ENCODE results near the gene TUBG1.

DNA sequence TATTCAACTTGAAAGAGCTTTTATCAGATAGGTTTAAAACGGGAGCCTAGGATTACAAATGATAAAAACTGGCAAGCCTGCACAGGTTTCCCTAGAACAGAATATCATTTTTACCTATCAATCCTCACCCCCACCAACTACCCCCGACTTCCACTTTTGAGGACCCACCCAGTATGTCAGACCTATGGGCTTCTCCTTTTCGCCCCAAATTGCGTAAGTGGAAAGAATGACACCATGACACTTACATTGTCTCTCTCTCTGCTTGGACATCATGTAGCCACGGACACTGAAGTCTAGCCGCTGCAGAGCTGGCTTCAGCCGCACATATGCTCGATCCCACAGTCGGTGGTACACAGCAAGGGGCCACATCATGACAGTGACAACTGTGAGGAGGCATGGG is 24.6 kb upstream of the TUBG1 start:
- TF ChIP-seq CTCF (IDR thresholded peaks at IDR 0.05) (no peak), POLR2A (IDR thresholded peaks at IDR 0.05) (no peak)
